Activated CD4-positive, alpha-beta memory T cell treated with anti-CD3 and anti-CD28 coated beads for 36 hours (primary cell): ENCODE measurements around the gene PKHD1. TPM values are rescaled to one million over a fixed set of nuclear protein-coding genes. Genes with fewer than 3 reads are reported as not detected.

Experiments
- CTCF ChIA-PET: fragments of 350-600 bp; sonication (Branson Sonifier 250); formaldehyde crosslinking; loops from one replicate; lab custom pipeline; 2021; ENCODE audit warnings: antibody characterized with exemption, inconsistent platforms; lab: Charles Lee
- POLR2A ChIA-PET: fragments of 350-600 bp; sonication (Branson Sonifier 250); formaldehyde crosslinking; loops from one replicate; lab custom pipeline; 2021; ENCODE audit warnings: antibody characterized with exemption; lab: Charles Lee
- DNase-seq: peaks from one replicate; pipeline ENCODE4 v3.0.0-alpha.2; 2020
- H3K27ac Mint-ChIP-seq: one replicate; pipeline ENCODE4 v1.8.0; 2021; ENCODE audit warnings: mixed read lengths
- H3K27me3 Mint-ChIP-seq: one replicate; pipeline ENCODE4 v1.8.0; 2021; ENCODE audit warnings: mixed read lengths
- H3K36me3 Mint-ChIP-seq: one replicate; pipeline ENCODE4 v1.8.0; 2021; ENCODE audit warnings: mixed read lengths
- H3K4me1 Mint-ChIP-seq: one replicate; pipeline ENCODE4 v1.8.0; 2021; ENCODE audit warnings: low read depth, mixed read lengths
- H3K4me3 Mint-ChIP-seq: one replicate; pipeline ENCODE4 v1.8.0; 2021; ENCODE audit warnings: mild to moderate bottlenecking, mixed read lengths
- H3K9me3 Mint-ChIP-seq: one replicate; pipeline ENCODE4 v1.8.0; 2021; ENCODE audit warnings: mixed read lengths
- intact Hi-C: fragments of 100-400 bp; cut with micrococcal nuclease; formaldehyde crosslinking; loops from one replicate; pipeline ENCODE4 v1.15.1; 2023
- total RNA-seq, 2 experiments: library from RNA; stranded (reverse); gene quantifications; one replicate each; pipeline ENCODE4 v1.2.3, GENCODE V29; 2021

Gene PKHD1
- total RNA-seq, 2 experiments from 2014 or later, result 0.02 TPM; not detected in 1

- Mint-ChIP-seq H3K27me3 (no peaks in the 10 kb centered on the region), H3K9me3 (peaks cover 3% of the 10 kb centered on the region), H3K4me3 (no peak overlapping the region), H3K36me3 (no peaks in the 10 kb centered on the region), H3K27ac (no peak overlapping the region), H3K4me1 (no peaks in the 10 kb centered on the region)
- DNase-seq, result no peak
- intact Hi-C loops, result no loop called here
- ChIA-PET CTCF (no interaction called here), POLR2A (no interaction called here)
Observed at GRCh38 chr6:51568771-51569170, 518.6 kb downstream of the PKHD1 start.

- Mint-ChIP-seq H3K36me3 (no peaks in the 10 kb centered on the region), H3K9me3 (no peaks in the 10 kb centered on the region), H3K27ac (no peak overlapping the region), H3K4me3 (no peak overlapping the region), H3K4me1 (no peaks in the 10 kb centered on the region), H3K27me3 (no peaks in the 10 kb centered on the region)
- ChIA-PET CTCF (no interaction called here), POLR2A (no interaction called here)
- no peak for DNase-seq
- intact Hi-C loops, result no loop called here
Observed at GRCh38 chr6:51565472-51565871, 521.9 kb downstream of the PKHD1 start.

Other genes starting within 250 kb of the PKHD1 start
- 10 to 100 TPM; 33.7 to 35.3 TPM for gene IL17A, start 98.8 kb upstream of the PKHD1 start, total RNA-seq
- 100 to 1,000 TPM; 113 to 119 TPM for gene IL17F, start 156.9 kb upstream of the PKHD1 start, total RNA-seq
- 100 to 1,000 TPM; 231 to 244 TPM for gene MCM3, start 197.1 kb upstream of the PKHD1 start, total RNA-seq